ENCODE results near the gene NIPSNAP2.

DNA sequence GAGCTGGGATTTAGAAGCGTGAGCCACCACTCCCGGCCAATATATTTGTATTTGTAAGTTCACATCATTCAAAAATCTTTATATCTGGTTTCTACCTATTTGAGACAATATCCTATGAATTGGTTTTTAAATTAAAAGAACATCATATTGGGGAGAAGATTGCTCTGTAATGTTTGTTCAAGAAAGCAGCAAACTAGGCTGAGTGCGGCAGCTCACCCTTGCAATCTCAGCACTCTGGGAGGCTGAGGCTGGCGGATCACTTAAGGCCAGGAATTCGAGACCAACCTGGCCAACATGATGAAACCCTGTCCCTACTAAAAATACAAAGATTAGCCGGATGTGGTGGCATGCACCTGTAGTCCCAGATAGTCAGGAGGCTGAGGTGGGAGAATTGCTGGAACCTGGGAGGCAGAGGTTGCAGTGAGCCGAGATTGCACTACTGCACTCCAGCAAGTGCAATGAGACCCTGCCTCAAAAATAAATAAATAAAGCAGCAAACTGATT lies 9.4 kb downstream of the NIPSNAP2 start:
- TF ChIP-seq CTCF (IDR thresholded peaks at IDR 0.05): no peak
- TF ChIP-seq EP300 (IDR thresholded peaks at IDR 0.05): no peak
- no peak for TF ChIP-seq POLR2A (IDR thresholded peaks at IDR 0.05)

All from tibial nerve (tissue), 4 donors.